GM12891 (cell line): Measurements from ENCODE around the gene MED14.

ENCODE experiments used
- DNase-seq: peaks from one replicate; pipeline ENCODE4 v3.0.0; 2011; ENCODE audit warnings: low spot score; ENCODE audit not compliant: insufficient read length
- FAIRE-seq: peaks from 2 replicates; lab custom pipeline; 2011; peaks lifted over from hg19 to GRCh38; lab: Jason Lieb, UNC
- PAX5 ChIP-seq: IDR thresholded peaks from 2 replicates; pipeline ENCODE4 v1.6.1; 2011; ENCODE audit warnings: low read length, moderate library complexity, mild to moderate bottlenecking; ENCODE audit not compliant: insufficient read depth, severe bottlenecking
- POLR2A ChIP-seq: IDR thresholded peaks from 2 replicates; pipeline ENCODE4 v1.6.1; 2011; ENCODE audit warnings: low read depth, low read length, control low read depth
- POLR2AphosphoS5 ChIP-seq: IDR thresholded peaks from 2 replicates; pipeline ENCODE4 v1.6.1; 2011; ENCODE audit warnings: low read depth, low read length, control low read depth
- POU2F2 ChIP-seq: IDR thresholded peaks from 2 replicates; pipeline ENCODE4 v1.6.1; 2011; ENCODE audit warnings: low read depth, mild to moderate bottlenecking, control low read depth, low read length, moderate library complexity
- SPI1 ChIP-seq: IDR thresholded peaks from 2 replicates; pipeline ENCODE4 v1.6.1; 2011; ENCODE audit warnings: low read depth, low read length, control low read depth
- TAF1 ChIP-seq: IDR thresholded peaks from 2 replicates; pipeline ENCODE4 v1.6.1; 2011; ENCODE audit warnings: low read depth, low read length, control low read depth

MED14 gene

GRCh38 chrX:40622479-40623138 is 112.7 kb downstream of the MED14 start:
- DNase-seq (no peak), FAIRE-seq (peak; percentile 28)
- no peak for TF ChIP-seq TAF1
- no peak for TF ChIP-seq POU2F2
- no peak for TF ChIP-seq POLR2A
- TF ChIP-seq PAX5 = no peak
- TF ChIP-seq POLR2AphosphoS5 = no peak
- TF ChIP-seq SPI1 = no peak

GRCh38 chrX:40617566-40617965 is 117.8 kb downstream of the MED14 start:
- no peak for FAIRE-seq
- TF ChIP-seq TAF1 = no peak
- TF ChIP-seq POU2F2 = no peak
- TF ChIP-seq POLR2AphosphoS5 = no peak
- no peak for TF ChIP-seq POLR2A
- no peak for TF ChIP-seq SPI1
- no peak for TF ChIP-seq PAX5
- DNase-seq = no peak

GRCh38 chrX:40615976-40616375 is 119.4 kb downstream of the MED14 start:
- DNase-seq = no peak
- FAIRE-seq = no peak
- TF ChIP-seq TAF1 (no peak), PAX5 (no peak)

- FAIRE-seq (no peak), DNase-seq (no peak)
- TF ChIP-seq SPI1 (no peak), TAF1 (no peak), POLR2A (no peak), POU2F2 (no peak), POLR2AphosphoS5 (no peak), PAX5 (no peak)
Measured at GRCh38 chrX:40612511-40612910, 122.8 kb downstream of the MED14 start.

- TF ChIP-seq POLR2A (no peak), POLR2AphosphoS5 (no peak), SPI1 (no peak), PAX5 (no peak), TAF1 (no peak), POU2F2 (no peak)
- no peak for FAIRE-seq
Measured at GRCh38 chrX:40607381-40607780, 128.0 kb downstream of the MED14 start.

GRCh38 chrX:40603446-40603845 is 131.9 kb downstream of the MED14 start:
- TF ChIP-seq TAF1 (no peak), PAX5 (no peak), POU2F2 (no peak), POLR2AphosphoS5 (no peak), POLR2A (no peak), SPI1 (no peak)
- FAIRE-seq (no peak), DNase-seq (no peak)

More at GRCh38 chrX:40607381-40607780, 128.0 kb downstream of the MED14 start:
- no peak for DNase-seq
